SU-DHL-6 (cell line): ENCODE results near the gene CCNL2.

Experiments
- CTCF ChIP-seq: fragments of 200-600 bp; sonication (generic); IDR thresholded peaks from one replicate; pipeline ENCODE4 v1.5.1; 2017; ENCODE audit warnings: antibody characterized with exemption, mild to moderate bottlenecking, low read length, moderate library complexity; ENCODE audit not compliant: insufficient read depth, poor library complexity, severe bottlenecking
- EZH2phosphoT487 ChIP-seq: fragments of 200-600 bp; sonication (generic), shearing (Covaris generic); conservative IDR thresholded peaks from 2 replicates; pipeline ENCODE4 v1.6.1; 2018; ENCODE audit warnings: mild to moderate bottlenecking, antibody characterized with exemption, low read length, moderate library complexity, mixed read lengths

- TF ChIP-seq CTCF (peak; percentile 35), EZH2phosphoT487 (no peak)
Measured at GRCh38 chr1:1344655-1345361, 54.3 kb downstream of the CCNL2 start.
